Activated T-cell treated with anti-CD3 and anti-CD28 coated beads for 1 hour (primary cell): ENCODE measurements around the gene SPATS2.
A peak's percentile ranks its signal among the peaks of the same experiment; 100 is the strongest.

Experiments
- DNase-seq: peaks from one replicate; pipeline ENCODE4 v3.0.0-alpha.2; 2020; ENCODE audit warnings: low read depth

SPATS2 gene

GRCh38 chr12:49556391-49557186 is 189.3 kb downstream of the SPATS2 start:
- DNase-seq, result no peak

GRCh38 chr12:49557187-49557916 is 190.1 kb downstream of the SPATS2 start:
- no peak for DNase-seq

- DNase-seq, result no peak
Observed at GRCh38 chr12:49557917-49558215, 190.6 kb downstream of the SPATS2 start.

GRCh38 chr12:49558526-49558925 is 191.3 kb downstream of the SPATS2 start:
- no peak for DNase-seq

GRCh38 chr12:49559011-49559675 is 191.9 kb downstream of the SPATS2 start:
- DNase-seq, result no peak

- no peak for DNase-seq
Observed at GRCh38 chr12:49560695-49561094, 193.4 kb downstream of the SPATS2 start.

GRCh38 chr12:49562233-49562632 is 195.0 kb downstream of the SPATS2 start:
- no peak for DNase-seq

GRCh38 chr12:49562831-49563230 is 195.6 kb downstream of the SPATS2 start:
- DNase-seq, result no peak

GRCh38 chr12:49563951-49564685 is 196.9 kb downstream of the SPATS2 start:
- no peak for DNase-seq

GRCh38 chr12:49564686-49565405 is 197.6 kb downstream of the SPATS2 start:
- no peak for DNase-seq

- no peak for DNase-seq
Observed at GRCh38 chr12:49565406-49566265, 198.4 kb downstream of the SPATS2 start.

- no peak for DNase-seq
Observed at GRCh38 chr12:49566361-49566760, 199.1 kb downstream of the SPATS2 start.

- no peak for DNase-seq
Observed at GRCh38 chr12:49567302-49567610, 200.0 kb downstream of the SPATS2 start.

GRCh38 chr12:49567611-49568441 is 200.6 kb downstream of the SPATS2 start, which contains the start of gene MCRS1:
TSS of gene MCRS1 (minus strand) at chr12:49568142. CDS start at chr12:49566731, 1,411 bp downstream.
- DNase-seq, result peak; percentile 89

GRCh38 chr12:49568442-49569162 is 201.3 kb downstream of the SPATS2 start:
- DNase-seq, result no peak
